AG04449 (cell line): ENCODE results near the gene NAP1L4.

Source experiments
- CTCF ChIA-PET: fragments of 350-600 bp; formaldehyde crosslinking; extraction: SDS; loops from one replicate; lab custom pipeline; 2021; ENCODE audit warnings: antibody characterized with exemption; lab: Yijun Ruan, JAX
- POLR2A ChIA-PET: fragments of 400-600, 350-600 bp; formaldehyde crosslinking; extraction: SDS; loops from one replicate; lab custom pipeline; 2020; ENCODE audit warnings: antibody characterized with exemption, inconsistent platforms; lab: Yijun Ruan, JAX
- DNase-seq: peaks from one replicate; pipeline ENCODE4 v3.0.0-alpha.2; 2010; ENCODE audit warnings: low read depth, low spot score
- H3K4me3 ChIP-seq: 2 replicates; pipeline ENCODE4 v1.5.1; 2011; ENCODE audit warnings: low read depth, mild to moderate bottlenecking, control low read depth, low read length
- TF ChIP-seq, protein P1 (sequence below): IDR thresholded peaks from one replicate; pipeline ENCODE4 v1.5.1; 2011; ENCODE audit warnings: mild to moderate bottlenecking, moderate library complexity, low read length, control low read depth, inconsistent platforms; ENCODE audit not compliant: insufficient read depth; ENCODE audit errors: missing control alignments

NAP1L4 gene

DNA sequence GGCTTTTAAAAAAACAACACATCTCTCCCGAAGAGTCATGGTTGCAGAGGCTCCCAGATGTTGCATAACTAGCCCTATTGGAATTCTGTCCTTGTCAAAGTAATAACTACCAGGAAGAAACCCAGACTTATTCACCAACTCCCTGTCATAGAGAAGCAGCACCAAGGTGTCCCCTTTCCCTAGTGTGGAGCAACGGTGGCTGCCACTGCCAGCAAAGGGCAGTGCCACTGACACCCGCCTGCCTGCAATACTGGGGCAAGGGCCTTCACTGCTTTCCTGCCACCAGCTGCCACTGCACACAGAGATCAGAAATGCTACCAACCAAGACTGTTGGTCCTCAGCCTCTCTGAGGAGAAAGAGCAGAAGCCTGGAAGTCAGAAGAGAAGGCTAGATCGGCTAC is 27.3 kb downstream of the NAP1L4 start:
- no peak overlapping the region for H3K4me3 ChIP-seq
- TF ChIP-seq, protein P1, sequence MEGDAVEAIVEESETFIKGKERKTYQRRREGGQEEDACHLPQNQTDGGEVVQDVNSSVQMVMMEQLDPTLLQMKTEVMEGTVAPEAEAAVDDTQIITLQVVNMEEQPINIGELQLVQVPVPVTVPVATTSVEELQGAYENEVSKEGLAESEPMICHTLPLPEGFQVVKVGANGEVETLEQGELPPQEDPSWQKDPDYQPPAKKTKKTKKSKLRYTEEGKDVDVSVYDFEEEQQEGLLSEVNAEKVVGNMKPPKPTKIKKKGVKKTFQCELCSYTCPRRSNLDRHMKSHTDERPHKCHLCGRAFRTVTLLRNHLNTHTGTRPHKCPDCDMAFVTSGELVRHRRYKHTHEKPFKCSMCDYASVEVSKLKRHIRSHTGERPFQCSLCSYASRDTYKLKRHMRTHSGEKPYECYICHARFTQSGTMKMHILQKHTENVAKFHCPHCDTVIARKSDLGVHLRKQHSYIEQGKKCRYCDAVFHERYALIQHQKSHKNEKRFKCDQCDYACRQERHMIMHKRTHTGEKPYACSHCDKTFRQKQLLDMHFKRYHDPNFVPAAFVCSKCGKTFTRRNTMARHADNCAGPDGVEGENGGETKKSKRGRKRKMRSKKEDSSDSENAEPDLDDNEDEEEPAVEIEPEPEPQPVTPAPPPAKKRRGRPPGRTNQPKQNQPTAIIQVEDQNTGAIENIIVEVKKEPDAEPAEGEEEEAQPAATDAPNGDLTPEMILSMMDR = no peak
- DNase-seq = no peak
- ChIA-PET POLR2A (no interaction called here), CTCF (interaction anchor here (1.2 kb wide), 1 partner anchor 11 kb away, joined by 5 read pairs; no protein-coding TSS in a partner anchor)

DNA sequence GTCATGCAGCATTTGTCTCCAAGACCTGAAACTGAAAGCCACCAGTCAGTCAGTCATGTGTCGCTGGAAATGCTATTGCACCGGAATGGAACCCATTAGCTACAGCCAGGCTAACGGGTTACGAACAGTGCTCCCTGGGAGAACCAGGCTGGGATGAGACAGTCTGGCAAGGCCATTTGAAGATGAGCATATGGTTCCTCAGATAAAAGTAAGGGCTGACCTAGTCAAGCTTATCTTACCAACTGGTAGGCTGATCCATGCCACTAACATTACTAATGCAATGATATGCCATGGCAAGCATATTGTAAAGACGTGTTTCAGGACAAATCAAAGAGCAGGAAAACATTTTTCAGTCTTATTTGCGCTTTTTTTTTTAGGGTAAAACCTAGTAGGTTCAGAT is 28.4 kb downstream of the NAP1L4 start:
- ChIA-PET CTCF (interaction anchor here (0.5 to 1.6 kb wide), 2 partner anchors 12 to 1020 kb away, joined by 3 to 8 read pairs; no protein-coding TSS in a partner anchor), POLR2A (no interaction called here)
- H3K4me3 ChIP-seq = no peak overlapping the region
- TF ChIP-seq, protein P1 = no peak
- no peak for DNase-seq

DNA sequence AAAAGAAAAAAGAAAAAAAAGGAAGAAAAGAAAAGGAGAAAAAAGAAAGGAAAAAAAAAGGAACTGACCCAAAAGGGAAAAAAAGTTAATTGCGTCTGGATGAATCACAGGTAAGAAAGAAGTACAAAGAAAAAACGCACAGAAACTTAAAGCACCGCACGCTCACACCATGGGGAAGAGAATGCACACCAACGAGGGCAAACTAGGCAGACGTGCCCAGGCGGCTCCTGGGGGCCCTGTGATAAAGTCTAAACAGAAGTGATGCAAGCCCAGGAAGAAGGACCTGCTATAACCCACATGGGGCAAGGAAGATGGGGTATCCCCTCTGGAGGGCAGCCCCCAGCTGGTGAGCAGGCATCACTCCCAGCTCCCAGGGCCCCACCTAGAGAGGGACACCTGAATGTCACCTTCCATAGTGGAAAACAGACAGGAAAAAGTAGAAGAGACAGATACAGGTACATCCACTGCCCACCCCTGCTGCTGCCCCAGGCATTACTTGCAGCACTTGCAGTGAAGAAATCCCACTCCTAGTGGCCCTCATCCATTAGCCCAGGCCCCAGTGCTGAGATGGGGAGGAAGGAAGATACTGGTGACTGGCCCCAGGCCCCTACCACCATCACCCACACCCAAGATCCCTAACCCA is 28.9 kb downstream of the NAP1L4 start:
- TF ChIP-seq, protein P1 = no peak
- H3K4me3 ChIP-seq = no peak overlapping the region
- ChIA-PET CTCF (interaction anchor here (1.6 kb wide), 1 partner anchor 13 kb away, joined by 8 read pairs; no protein-coding TSS in a partner anchor), POLR2A (no interaction called here)
- no peak for DNase-seq

DNA sequence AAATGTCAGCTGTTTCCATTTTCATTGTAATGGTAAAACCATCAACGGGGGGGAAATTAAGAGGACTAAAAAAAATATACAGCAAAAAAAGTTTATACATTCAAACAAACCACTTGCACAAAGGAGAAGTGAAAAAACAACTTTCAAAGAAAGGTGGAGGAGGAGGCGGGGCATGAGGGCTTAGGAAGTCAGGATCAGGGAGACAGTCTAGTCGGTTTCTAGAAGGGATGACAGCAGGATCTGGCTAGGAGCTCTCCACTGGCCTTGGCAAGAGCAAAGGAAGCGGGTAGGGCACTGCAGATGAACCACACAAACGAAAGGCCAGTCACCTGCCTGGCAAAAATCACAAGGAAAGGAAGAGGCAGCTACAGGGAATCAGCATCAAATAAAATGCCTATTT is 31.0 kb downstream of the NAP1L4 start:
- no peak overlapping the region for H3K4me3 ChIP-seq
- TF ChIP-seq, protein P1 = no peak
- POLR2A ChIA-PET = no interaction called here
- no peak for DNase-seq
- CTCF ChIA-PET = interaction anchor here (0.9 to 1.1 kb wide), 2 partner anchors 14 to 131 kb away, joined by 5 read pairs; no protein-coding TSS in a partner anchor

DNA sequence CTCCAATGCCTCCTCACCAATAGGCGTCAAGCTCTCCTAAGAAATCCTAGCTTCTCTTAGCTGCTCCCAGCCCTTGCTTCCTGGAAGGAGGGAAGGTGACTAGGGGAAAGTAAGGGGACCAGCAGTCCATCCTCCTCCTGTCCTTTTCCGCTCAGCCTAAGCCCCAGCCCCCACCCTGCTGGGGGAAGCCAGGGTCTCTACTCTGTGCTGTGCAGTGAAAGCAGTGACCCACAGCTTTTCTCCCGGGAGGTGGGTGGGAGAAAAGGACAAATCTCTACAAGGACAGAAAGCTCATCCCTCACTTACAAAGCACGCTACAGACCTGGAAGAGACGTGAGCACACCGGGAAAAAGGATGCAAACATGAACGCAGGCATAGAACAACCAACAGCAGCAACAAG is 32.0 kb downstream of the NAP1L4 start:
- ChIA-PET CTCF (no interaction called here), POLR2A (no interaction called here)
- H3K4me3 ChIP-seq = no peak overlapping the region
- TF ChIP-seq, protein P1 = no peak
- no peak for DNase-seq

DNA sequence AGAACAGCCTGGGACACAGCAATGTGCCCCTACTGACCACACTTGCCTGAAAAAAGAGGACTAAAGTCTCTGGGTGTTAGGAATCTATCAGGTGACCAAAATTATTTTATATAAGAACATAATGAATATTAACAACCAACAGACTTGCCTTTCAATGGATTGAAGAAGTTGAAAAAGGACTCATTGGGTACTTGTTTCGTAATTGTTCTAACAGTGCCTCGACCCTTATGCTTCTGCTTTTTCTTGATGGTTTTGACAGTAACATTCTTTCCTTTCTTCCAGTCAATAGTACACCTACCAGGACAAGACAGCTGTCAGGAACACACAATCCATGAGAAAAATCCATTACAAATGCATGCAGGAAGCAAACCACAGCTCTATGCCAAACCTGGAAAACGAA is 33.9 kb downstream of the NAP1L4 start:
- TF ChIP-seq, protein P1 = no peak
- CTCF ChIA-PET = interaction anchor here (1.2 to 3.1 kb wide), 3 partner anchors 10 to 135 kb away, joined by 3 to 12 read pairs (median 4); no protein-coding TSS in a partner anchor
- no peak overlapping the region for H3K4me3 ChIP-seq
- POLR2A ChIA-PET = no interaction called here
- DNase-seq = no peak
